HG03469 (cell line): ENCODE results near the gene HNRNPDL.
"Not testable (repeated sequence)": the region's sequence is repeated elsewhere in the genome, so short reads cannot be mapped to it uniquely, and the experiment has no call there.

Experiments
- ATAC-seq: cut with Tn5 transposase; IDR thresholded peaks from one replicate; pipeline ENCODE4 v1.9.1; 2021; ENCODE audit warnings: mild to moderate bottlenecking, moderate library complexity, moderate number of reproducible peaks; ENCODE audit not compliant: unreplicated experiment

Gene HNRNPDL

DNA sequence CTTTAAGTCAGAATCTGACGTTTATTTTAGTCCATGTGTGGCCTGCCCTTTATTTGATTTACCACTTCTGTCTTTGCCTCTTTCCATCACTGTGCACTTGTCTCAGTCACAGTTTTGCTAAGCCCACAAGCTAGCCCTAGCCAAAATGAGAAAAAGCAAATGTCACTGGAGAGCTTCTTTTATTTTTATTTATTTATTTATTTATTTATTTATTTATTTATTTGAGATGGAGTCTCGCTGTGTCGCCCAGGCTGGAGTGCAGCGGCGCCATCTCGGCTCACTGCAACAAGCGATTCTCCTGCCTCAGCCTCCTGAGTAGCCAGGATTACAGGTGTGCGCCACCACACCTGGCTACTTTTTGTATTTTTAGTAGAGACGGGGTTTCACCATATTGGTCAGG lies 40.2 kb downstream of the HNRNPDL start:
- ATAC-seq = not testable (repeated sequence)

DNA sequence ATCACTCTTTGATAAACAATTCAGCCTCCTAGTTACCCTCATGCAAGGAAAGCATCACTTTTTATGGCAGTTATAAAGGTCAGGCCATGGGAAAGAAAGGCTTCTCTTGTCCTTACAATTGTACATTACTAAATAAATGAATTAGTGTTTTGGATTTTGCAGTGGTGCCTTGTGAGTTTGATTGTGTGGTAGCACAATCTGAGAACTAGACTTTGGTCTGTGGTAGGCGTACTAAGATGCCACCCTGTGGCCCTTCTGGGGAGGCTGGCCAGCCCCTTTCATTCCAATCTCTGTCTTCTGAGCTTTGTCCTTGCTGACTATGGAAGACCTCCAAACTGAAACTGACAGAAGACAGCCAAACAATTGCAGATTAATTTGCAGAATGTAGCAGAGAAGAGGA lies 41.9 kb downstream of the HNRNPDL start:
- no peak for ATAC-seq

- ATAC-seq = not testable (repeated sequence)
Observed at GRCh38 chr4:82386312-82386711, 44.0 kb downstream of the HNRNPDL start.

DNA sequence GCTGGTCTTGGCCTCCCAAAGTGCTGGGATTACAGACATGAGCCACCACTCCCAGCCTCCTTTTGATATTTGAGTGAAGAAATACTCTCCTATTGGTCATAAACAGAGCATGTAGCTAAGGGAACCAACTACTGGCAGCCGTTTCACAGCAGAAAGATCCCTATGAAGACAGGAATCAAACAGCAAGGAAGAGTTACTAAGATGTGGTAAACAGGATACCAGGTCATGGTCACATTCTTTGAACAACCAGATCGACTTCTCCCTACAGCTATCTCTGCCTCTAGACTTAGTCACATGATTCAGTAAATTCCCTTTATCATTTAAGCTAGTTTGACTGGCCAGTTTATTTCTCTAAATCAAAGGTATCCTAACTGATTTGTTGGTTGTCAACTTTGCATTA lies 47.5 kb downstream of the HNRNPDL start:
- ATAC-seq = no peak

DNA sequence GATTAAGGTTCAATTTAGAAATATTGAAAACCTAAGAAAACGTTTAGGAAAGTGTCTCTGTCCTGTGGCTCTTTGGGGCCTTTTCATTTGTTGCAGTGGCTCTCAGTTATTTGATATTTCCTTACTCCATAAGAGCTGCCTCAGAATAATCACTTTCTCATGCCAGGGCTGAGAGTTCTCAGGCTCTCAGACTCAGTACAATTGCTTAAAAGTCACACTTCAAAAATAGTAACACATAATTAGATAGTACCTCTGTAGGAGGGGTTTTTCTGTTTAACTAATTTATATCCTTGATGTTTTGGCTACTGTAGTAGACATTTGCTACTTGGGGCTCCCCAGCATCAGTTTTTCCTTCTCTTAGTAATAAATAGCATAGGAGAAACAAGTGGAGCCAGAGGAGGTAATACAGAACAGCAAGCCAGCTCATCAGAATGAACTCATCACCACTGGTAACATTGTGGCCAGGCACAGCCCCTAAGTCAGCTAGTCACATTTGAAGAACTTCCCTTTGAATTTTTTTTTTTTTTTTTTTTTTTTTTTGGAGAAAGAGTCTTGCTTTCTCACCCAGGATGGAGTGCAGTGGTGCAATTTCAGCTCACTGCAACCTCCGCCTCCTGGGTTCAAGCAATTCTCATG lies 48.5 kb downstream of the HNRNPDL start:
- ATAC-seq = no peak

- ATAC-seq = no peak
Observed at GRCh38 chr4:82381235-82381634, 49.0 kb downstream of the HNRNPDL start.

- no peak for ATAC-seq
Observed at GRCh38 chr4:82380831-82381230, 49.4 kb downstream of the HNRNPDL start.

DNA sequence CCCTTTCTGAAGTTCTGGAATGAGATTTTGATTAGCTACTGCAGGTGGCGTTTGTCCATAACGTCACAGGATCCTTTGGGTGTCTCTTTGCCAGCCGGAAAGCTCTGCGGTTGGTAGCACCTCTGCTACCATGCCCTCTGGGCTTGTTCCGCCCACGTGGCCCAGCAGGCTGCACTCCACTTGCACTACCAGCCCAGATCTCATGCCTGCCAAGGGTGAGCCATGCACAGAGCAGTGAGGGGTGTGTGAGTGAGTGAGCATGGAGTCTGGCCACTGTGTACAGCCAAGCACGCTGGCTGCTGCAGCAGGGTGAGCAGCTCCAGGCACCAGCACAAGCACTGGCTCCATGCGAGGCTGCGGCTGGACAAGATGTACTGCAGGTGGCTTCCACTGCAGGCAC lies 49.9 kb downstream of the HNRNPDL start:
- no peak for ATAC-seq

DNA sequence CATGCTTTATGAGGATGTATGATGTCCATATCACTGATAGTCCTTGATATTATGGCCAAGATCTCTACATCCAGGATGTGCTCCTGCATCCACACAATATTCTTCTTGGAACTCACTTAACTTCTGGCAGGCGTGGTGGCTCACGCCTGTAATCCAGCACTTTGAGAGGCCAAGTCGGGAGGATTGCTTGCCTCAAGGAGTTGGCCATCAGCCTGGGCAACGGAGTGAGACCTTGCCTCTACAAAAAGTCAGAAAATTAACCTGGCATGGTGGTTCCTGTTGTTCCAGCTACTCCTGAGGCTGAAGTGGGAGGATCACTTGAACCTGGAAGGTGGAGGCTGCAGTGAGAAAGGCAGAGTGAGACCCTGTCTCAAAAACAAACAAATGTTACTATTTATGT lies 54.2 kb downstream of the HNRNPDL start:
- no peak for ATAC-seq

DNA sequence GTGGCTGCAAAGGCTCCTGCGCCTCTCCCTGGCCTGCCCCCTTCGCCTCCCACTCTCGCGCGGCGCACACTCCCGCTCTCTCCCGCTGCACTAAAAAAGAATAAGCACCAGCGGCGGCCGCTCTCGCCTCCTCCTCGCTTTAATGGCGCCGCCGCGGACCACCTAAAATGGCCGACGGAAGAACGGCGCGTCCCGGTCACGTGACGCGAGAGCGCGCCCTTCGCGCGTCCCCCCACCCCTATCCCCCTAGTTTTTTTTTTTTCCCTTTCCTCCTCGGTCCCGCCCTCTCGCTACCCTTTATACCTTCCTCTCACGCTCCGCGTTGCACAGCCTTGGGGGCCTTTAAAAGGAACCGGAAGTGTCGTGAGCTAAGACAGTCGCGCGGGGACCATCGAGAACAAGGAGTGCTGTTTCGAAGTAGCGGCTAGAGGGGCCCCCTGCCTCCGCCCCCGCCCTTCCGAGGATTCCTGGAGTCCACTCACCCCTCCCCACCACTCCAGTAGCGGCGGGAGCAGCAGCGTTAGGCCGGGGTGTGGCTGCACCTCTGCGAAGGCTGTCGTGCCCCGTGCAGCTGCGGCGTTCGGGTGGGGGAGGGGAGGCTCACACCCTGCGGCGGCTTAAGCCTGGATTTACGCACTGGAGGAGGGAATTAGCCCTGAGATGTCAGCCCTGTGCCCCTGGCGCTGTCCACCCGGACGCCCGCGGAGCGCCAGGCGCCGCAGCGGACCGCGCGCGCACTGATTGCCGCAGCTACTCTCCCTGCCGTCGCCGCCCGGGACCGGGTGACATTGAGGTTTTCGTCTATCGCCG lies 56.2 kb downstream of the HNRNPDL start, which contains the start of gene HNRNPD:
TSS of gene HNRNPD (minus strand) at position 176 of the 810 bp plus-strand sequence. CDS start 313 bp downstream, outside the sequence.
- peak; percentile 91 for ATAC-seq

DNA sequence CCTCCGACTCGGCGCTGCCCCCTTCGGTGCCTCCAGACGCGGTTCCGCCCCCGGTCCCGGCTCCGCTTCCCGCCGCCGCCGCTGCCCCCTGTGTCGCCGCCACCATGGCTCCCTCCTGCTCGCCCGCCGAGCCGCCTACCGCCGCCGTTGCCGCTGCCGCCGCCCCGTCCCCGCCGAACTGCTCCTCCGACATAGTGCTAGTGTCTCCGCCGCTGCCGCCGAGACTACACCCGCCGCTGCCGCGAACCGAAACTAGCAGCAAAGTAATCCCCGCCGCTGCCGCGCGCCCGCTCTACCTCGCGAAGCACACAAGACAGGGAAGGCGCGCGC lies 56.8 kb downstream of the HNRNPDL start:
- ATAC-seq = peak; percentile 4
